Stimulated activated CD8-positive, alpha-beta memory T cell treated with anti-CD3 and anti-CD28 coated beads, Interleukin-7, amount 100 ng/mL, for 4 hours (primary cell): ENCODE results near the gene POMP.
A peak's percentile ranks its signal among the peaks of the same experiment; 100 is the strongest.
"Not testable (repeated sequence)": the region's sequence is repeated elsewhere in the genome, so short reads cannot be mapped to it uniquely, and the experiment has no call there.

ENCODE experiments used
- DNase-seq, 2 donors: peaks; one replicate each; pipeline ENCODE4 v3.0.0-alpha.2; 2020; ENCODE audit warnings: low read depth in 2 of 2

POMP gene

GRCh38 chr13:28693605-28694491, 34.9 kb downstream of the POMP start:
- DNase-seq = not testable (repeated sequence)

- no peak for DNase-seq
These were observed 38.5 kb downstream of the POMP start for GRCh38 chr13:28697441-28697840.

- DNase-seq = no peak
These were observed 40.3 kb downstream of the POMP start for GRCh38 chr13:28699246-28699645.

- DNase-seq = no peak
These were observed 45.4 kb downstream of the POMP start for GRCh38 chr13:28704282-28704681.

- no peak for DNase-seq
These were observed 46.0 kb downstream of the POMP start for GRCh38 chr13:28704919-28705318.

DNA sequence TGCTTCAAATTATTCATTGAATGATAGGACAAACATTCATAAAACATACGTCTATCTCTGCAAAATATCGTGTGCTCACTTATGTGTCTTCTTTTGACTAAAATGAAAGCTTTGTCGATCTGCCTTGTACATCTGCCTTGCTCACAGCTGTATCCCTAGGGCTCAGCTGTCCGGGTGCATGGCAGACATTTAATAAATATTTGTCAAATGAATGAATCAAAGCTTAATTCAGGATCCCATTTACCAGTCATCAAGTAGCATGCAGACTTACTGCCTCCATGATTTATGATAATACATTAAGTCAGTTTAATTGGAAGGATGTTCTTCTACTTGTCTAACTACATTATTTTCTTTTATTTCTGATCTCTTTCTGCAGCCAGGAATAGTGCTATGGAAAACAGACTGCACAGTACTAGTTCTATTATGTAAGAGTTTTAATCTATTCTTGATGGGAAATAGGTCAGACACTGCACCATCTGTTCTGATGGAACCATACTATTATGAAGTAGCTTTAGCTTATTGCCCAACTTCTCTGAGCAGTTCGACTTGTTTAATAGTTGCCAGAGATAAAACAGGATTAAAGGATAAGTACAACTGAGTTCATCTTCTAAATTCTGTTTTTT, 46.6 kb downstream of the POMP start:
- no peak for DNase-seq

DNA sequence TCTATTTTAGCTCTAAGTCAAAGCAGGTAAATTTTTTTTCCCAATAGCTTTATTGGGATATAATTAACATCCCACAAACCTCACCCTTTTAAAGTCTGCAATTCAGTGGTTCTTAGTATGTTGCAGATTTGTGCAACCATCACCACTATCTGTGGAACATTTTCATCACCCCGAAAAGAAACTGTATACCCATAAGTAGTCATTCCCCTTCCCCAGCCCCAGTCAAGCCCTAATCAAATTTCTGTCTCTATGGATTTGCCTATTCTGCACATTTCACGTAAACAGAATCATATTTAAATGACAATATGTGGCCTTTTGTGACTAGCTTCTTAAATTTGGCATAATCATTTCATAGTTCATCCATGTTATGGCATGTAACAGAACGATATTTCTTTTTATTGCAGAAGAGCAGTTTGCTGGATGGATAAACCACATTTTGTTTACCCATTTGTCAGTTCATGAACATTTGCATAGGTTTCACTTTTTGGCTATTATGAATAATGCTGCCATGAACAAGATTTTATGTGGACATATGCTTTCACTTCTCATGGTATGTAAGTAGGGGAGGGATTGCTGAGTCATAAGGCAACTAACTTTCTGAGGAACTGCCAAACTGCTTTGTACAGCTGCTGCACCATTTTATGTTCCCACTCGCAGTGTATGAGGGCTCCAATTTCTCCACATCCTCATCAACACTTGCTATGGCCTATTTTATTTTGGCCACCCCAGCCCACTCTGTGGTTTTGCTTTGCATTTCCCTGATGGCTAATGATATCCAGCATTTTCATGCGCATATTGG, 48.9 kb downstream of the POMP start:
- no peak for DNase-seq

DNA sequence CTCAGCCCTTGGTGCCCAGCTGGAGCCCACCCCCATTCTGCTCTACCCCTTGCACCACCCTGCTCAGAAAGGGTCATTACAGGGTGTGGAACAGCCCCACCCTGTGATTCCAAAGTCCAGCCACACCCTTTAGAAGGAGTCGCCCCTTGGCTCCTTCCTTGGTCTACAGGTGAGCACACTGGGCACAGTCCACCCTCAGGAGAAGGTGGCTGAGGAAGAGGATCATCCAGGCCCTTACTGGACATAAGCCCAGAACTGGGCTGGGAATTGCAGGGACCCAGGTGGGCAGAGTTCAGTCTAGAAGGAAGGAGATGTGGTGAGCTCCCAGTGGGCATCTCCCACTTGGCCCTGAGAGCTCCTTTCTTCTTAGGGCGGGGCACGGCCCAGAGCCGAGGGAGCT, 51.2 kb downstream of the POMP start:
- DNase-seq = no peak

GRCh38 chr13:28714651-28715050, 55.7 kb downstream of the POMP start:
- no peak for DNase-seq

GRCh38 chr13:28716511-28716910, 57.6 kb downstream of the POMP start:
- no peak for DNase-seq

- no peak for DNase-seq
These were observed 58.2 kb downstream of the POMP start for GRCh38 chr13:28717170-28717569.

GRCh38 chr13:28718196-28718542, 59.2 kb downstream of the POMP start:
- DNase-seq = no peak

DNA sequence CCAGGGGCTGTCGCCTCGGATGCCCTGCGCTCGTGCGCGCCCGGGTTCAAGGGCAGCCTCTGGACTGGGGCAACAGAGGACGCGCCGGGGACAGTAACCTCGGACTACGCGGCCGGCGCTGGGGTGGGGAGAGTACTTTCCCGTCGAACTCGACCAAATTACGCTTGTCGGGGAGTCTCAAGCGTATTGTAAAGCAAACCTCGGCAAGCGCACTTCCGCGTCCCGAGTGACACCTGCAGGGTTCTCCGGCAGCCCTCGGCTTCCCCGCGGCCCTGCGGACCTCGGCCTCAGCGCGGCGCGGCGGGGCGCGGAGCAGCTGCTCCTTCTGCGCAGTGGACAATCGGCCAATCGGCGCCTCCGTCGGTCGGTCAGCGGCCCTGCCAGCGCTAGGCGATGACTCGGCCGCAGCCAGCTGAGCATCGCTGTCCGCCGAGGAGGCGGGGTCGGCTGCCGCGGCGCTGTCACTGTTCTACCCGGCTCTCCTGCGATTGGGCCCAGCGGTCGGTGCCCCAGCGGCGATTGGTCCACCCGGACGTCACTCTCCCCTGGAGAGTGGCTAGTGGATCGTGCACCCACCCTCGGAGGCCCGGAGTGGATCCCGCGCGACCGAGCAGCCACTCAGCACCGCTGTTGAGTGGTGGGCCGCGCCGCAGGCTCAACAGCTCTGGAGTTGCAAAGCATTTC, 59.8 kb downstream of the POMP start, which contains the start of gene SLC46A3:
Gene SLC46A3 (minus strand): TSS at position 428 of the 684 bp plus-strand sequence. CDS start 972 bp downstream, outside the sequence.
- DNase-seq = peak; percentile 92 to 96

GRCh38 chr13:28719227-28720055, 60.5 kb downstream of the POMP start:
- no peak for DNase-seq

DNA sequence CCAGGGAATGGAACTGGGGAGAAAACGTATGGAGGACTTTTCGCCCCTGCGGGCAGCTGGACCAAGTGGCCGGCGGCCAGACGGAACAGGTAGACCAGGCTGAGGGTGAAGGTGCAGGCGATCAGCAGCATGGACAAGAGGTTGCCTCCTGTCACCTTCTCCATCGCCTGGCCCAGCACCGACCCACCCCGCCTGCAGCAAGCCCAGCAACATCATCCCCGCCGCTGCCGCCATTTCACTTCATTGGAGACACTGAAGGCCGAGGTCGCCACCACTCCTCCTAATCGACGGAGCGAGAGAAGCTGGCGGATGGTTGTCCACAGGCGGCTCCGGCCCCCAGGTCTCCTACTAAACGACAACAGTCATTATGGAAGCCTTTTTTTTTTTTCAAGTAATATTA, 64.9 kb downstream of the POMP start:
- no peak for DNase-seq

GRCh38 chr13:28725046-28725610, 66.2 kb downstream of the POMP start:
- no peak for DNase-seq
